GM12801 (cell line): Measurements from ENCODE around the gene COX5A.

Source experiments
- TF ChIP-seq, protein P1 (sequence below): IDR thresholded peaks from one replicate; pipeline ENCODE4 v1.5.1; 2011; ENCODE audit warnings: control low read depth; ENCODE audit not compliant: insufficient read length; ENCODE audit errors: extremely low read depth

Gene COX5A

DNA sequence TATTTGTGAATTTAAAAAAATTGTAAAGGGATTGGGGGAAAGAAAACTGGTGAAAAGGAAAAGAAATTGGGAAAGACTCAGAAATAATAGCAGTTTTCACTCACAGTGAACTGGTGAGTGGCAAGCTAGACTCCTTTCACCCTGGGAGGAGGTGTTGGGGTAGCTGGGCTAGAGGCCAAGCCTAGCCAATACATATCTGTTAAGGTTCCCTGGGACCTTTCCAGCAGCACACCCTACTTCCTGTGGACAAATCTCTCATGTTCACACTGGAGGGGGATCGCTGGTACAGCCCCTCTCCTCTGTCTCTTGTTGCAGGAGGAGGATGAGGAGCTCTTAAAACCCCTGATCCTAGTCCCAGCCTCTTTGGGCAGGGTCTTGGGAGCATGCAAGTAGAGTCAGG, 22.4 kb upstream of the COX5A start:
- TF ChIP-seq, protein P1, sequence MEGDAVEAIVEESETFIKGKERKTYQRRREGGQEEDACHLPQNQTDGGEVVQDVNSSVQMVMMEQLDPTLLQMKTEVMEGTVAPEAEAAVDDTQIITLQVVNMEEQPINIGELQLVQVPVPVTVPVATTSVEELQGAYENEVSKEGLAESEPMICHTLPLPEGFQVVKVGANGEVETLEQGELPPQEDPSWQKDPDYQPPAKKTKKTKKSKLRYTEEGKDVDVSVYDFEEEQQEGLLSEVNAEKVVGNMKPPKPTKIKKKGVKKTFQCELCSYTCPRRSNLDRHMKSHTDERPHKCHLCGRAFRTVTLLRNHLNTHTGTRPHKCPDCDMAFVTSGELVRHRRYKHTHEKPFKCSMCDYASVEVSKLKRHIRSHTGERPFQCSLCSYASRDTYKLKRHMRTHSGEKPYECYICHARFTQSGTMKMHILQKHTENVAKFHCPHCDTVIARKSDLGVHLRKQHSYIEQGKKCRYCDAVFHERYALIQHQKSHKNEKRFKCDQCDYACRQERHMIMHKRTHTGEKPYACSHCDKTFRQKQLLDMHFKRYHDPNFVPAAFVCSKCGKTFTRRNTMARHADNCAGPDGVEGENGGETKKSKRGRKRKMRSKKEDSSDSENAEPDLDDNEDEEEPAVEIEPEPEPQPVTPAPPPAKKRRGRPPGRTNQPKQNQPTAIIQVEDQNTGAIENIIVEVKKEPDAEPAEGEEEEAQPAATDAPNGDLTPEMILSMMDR: no peak

DNA sequence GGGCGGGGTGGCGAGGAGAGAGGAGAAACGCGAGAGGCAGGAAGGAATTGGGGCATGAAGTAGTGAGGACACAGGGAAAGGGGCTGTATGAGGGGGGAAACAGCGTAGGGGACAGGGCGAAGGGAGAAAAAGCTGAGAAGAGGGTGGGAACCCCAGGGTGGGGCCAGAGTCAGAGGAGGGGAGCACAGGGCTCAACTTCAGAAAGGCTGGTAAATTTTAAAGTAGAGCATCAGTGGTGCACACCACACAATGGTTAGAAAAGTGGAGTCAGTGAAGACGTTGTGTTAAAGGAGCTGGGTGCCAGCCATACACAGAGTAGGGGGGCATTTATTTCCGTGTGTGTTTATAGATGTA, 21.7 kb upstream of the COX5A start:
- TF ChIP-seq, protein P1: no peak

DNA sequence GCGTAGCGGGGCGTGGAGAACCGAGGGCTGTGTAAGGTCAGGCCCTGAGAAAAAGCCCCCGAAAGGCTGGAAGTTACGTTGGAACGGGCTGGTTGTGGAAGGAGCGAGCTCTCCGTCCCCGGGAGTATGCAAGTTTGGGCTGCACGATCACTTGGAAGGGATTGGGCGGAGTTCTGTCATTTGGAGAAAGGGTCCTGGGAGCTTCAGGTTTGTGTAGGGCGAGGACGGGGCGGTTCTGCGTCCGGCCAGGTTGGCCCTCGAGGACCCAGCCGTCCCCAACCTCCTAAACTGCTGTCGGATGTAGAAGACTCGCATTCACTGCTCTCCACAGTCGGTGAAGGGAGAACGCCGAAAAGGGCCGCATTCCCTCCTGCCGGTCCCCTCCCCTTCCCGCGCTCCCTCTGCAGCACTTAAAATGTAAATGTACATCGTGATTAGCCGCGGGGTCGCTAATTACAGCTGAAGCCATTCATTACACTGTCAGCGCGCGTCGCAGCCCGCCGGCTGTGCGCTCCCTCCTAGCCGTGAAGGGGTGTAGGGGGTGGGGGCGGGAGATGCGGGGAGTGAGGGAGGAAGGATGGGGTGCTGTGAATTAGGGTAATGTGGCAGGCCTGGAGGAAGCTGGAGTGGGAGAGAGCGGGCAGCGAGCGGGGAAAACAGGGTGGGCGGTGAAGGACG, 21.2 kb upstream of the COX5A start:
- TF ChIP-seq, protein P1: no peak

DNA sequence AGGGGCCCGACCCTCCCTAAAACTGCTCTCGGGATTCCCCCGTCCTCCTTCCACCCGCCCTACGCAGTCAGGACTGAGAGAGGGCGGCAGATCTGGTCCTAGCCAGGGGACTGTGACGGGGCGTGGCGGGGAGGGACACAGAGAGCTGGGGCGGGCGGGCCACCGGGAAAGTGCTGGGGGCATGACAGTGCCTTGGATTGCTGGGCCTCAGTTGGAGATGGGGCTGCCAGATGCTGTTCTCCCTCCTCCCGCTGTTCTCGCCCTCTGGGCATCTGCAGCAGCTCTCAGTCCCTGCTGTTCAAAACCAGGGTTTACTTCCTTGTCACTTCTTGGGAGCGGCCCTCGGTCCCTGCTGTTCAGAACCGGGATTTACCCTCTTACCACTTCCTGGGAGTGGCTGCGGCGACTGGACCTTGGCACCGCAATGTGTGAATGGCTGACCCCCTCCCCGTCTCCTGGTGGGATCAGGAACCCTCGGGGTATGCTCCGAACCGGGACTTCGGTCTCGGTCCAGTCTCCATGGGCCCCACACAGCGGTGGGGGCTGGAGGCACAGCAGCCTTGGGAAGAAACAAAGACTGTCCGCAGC, 20.5 kb upstream of the COX5A start:
- TF ChIP-seq, protein P1: no peak

DNA sequence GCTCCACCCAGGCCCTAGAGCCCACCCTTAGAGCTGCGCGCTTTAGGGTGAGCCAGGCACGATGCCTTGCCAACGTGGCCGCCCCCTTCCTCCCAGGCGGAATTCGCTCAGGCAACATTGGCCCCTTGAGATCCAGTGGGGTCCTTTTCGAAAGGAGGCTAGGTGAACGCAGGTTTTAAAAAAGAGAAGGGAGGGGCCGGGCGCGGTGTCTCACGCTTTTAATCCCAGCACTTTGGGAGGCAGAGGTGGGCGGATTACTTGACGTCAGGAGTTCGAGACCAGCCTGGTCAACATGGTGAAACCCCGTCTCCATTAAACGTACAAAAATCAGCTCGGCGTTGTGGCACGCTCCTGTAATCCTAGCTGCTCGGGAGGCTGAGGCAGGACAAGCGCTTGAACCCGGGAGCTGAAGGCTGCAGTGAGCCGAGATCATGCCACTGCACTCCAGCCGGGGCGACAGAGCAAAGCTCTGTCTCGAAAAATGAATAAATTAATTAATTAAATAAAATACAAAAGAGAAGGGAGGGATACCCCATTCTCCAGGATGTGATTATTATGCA, 19.7 kb upstream of the COX5A start:
- TF ChIP-seq, protein P1: no peak

DNA sequence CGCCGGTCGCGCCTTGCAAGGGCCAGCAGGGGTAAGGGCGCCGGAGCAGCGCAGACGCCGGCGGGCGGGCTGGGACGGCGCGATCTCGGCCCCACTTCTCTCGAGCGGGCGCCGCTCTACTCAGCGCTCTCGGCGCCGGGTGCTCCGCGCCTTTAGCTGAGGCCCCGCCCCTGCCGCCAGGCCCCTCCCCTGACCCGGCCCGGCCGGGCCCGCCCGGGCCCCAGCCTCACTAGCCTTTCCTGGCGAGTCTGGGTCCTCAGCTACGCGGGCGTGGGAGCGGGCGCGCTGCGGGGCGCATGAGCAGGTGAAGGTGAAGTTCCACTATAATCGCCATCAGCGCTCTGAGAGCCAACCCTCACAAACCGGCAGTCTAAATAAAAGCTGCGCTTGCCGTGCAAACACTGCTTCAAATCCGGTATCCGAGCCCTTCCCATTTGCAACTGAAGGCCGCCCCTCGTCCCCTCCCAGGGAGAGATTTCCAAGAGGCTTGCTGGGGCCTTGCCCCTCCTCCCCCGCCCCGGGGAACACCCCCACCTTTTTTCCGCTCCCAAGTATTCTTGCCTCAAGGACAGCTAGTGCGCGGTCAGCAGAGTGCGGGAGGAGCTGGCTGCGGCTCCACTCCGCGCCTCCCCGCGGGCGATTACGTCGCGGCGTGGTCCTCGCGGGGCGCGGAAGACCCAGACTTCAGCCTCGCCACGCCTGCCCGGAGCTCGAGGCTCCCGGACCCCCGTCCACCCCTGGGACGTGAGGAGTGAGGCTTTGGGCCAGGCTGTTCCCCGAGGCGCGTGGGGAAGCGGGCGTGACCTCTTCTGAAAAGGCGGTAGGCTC, 19.0 kb upstream of the COX5A start, which contains the start of gene RPP25:
TSS of gene RPP25 (minus strand) at position 125 of the 828 bp plus-strand sequence. CDS start 189 bp downstream, outside the sequence.
- TF ChIP-seq, protein P1: no peak
